GM19351 (cell line): ENCODE data around the gene VIL1.

ENCODE experiments used
- ATAC-seq: cut with Tn5 transposase; IDR thresholded peaks from one replicate; pipeline ENCODE4 v1.9.1; 2021; ENCODE audit warnings: mild to moderate bottlenecking, moderate library complexity; ENCODE audit not compliant: unreplicated experiment

Gene VIL1

GRCh38 chr2:218405086-218405745 is 13.7 kb upstream of the VIL1 start:
- no peak for ATAC-seq

DNA sequence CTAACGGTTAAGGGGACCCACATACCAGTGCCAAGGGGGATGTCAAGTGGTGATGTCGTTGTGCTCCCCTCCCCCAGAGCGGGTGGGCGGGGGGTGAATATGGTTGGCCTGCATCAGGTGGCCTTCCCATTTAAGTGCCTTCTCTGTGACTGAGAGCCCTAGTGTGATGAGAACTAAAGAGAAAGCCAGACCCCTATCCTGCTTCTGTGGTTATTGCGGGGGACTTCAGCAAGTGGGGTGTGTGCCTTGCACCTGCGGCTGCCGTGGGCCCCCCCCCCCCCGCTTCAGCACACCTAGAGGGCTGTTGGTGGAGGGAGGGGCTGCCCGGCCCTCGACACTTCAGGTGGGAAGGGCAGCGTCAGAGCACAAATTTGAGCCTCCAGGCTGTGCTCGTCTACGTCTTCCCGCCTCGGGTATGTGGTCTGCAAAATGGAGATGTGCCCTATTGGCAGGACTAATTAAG is 13.1 kb upstream of the VIL1 start:
- ATAC-seq, result peak; percentile 18

GRCh38 chr2:218406209-218406948 is 12.5 kb upstream of the VIL1 start:
- ATAC-seq, result peak; percentile 87

GRCh38 chr2:218406949-218407618 is 11.8 kb upstream of the VIL1 start:
- ATAC-seq, result no peak

- ATAC-seq, result no peak
Measured at GRCh38 chr2:218407717-218408116, 11.2 kb upstream of the VIL1 start.

GRCh38 chr2:218418321-218418716 is 604 bp upstream of the VIL1 start:
- no peak for ATAC-seq

- no peak for ATAC-seq
Measured at GRCh38 chr2:218419630-218420216, 800 bp downstream of the VIL1 start.

DNA sequence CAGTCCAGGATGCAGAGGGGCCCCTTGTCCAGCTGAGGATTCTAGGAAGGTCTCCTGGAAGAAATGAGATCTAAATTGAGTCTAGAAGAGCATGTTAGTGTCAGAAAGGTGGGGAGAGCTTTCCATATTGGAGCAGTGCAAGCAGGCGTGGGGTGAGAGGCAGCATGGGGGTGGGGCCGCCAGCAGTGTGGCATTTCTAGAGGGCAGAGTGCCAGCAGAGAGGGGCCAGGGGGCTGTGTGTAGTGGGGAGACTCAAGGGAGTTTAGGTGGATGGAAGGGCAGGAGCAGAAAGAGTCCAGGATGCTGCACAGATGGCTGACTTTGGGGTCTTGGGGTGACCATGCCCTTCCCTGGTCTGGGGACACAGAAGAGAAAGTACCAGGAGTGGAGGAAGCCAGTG is 2.1 kb downstream of the VIL1 start:
- no peak for ATAC-seq

GRCh38 chr2:218422403-218423086 is 3.6 kb downstream of the VIL1 start:
- no peak for ATAC-seq

- no peak for ATAC-seq
Measured at GRCh38 chr2:218423584-218423983, 4.7 kb downstream of the VIL1 start.

GRCh38 chr2:218425531-218425930 is 6.6 kb downstream of the VIL1 start:
- no peak for ATAC-seq

DNA sequence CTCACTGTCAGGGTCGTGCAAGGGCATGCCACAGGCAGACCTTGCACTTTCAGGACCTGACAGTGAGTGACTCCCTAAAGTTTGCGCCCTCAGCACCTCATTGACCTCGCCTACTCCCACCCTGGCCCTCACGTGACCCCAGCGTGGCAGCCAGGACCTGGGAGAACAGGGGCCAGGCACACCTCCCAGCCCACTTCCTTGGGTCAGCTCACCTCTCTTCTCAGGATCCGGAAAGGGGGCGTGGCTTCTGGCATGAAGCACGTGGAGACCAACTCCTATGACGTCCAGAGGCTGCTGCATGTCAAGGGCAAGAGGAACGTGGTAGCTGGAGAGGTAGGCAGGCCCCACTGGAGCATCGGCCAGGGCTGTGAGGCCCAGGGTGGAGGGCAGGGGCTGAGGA is 8.8 kb downstream of the VIL1 start:
- no peak for ATAC-seq

DNA sequence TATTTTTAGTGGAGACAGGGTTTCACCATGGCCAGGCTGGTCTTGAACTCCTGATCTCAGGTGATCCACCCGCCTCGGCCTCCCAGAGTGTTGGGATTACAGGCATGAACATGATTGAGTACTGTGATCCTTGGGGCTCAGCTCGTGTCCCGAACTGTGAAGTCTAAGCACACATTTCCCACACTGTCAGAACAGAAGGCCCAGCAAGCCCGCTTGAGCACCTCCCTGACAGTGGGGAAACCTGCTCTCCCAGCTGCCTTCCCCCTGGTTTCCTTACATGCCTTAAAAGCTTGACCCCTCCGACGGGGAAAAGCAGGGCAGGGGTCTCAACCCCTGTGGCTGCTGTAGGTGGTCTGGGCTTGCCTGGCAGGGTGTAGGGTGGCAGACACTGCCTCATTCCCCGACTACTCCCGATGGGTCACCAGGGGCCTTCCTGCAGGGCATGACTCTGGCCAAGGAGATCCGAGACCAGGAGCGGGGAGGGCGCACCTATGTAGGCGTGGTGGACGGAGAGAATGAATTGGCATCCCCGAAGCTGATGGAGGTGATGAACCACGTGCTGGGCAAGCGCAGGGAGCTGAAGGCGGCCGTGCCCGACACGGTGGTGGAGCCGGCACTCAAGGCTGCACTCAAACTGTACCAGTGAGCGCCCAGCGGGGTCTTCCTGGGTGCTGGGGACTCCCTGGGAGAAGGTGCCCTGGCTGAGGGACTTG is 10.1 kb downstream of the VIL1 start:
- ATAC-seq, result no peak

DNA sequence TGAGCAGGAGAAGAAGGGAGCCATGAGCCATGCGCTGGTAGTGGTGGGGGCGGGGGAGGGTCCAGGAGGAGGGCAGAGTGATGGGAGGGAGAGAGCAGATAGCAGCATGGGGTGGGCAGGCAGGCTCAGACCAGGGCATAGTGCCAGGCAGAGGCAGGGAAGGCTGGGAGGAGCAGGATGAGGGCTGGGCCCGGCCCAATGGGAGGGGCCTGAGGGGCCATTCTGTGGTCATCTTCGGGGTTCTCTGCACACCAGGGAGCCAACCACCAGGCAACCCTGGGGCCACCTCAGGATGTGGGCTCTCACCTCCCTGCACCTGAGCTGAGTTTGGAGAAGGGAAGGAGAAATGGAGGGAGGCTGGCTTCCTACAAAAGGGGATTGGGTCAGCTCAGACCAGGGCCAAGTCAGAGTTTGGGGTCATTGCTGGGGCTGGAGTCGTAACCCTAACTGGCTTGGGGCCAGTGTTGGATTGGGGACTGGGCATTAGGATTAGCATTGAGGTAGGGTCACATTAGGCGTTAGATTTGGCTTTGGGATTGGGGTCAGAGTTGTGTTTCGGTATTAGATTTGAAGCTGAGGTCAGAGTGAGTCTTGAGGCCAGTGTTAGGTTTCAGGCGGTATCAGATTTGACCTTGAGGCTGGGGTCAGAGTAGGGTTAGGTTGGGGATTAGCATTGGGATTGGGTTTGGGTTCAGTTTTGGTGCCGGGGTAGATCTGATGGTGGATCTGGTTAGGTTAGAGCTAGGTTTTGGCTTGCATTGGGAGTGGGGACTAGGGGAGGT is 11.2 kb downstream of the VIL1 start:
- ATAC-seq, result no peak

GRCh38 chr2:218430721-218431120 is 11.8 kb downstream of the VIL1 start:
- no peak for ATAC-seq

DNA sequence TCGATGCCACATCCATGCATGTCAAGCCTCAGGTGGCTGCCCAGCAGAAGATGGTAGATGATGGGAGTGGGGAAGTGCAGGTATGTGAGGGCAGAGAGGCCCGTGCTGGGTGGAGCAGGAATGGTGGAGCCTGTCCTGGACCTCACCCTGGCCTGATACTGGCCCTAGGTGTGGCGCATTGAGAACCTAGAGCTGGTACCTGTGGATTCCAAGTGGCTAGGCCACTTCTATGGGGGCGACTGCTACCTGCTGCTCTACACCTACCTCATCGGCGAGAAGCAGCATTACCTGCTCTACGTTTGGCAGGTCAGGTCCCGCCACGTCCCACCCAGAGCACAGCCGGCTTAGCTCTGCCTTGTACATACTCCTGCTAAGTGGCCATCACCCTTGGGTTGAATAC is 13.0 kb downstream of the VIL1 start:
- ATAC-seq, result no peak

DNA sequence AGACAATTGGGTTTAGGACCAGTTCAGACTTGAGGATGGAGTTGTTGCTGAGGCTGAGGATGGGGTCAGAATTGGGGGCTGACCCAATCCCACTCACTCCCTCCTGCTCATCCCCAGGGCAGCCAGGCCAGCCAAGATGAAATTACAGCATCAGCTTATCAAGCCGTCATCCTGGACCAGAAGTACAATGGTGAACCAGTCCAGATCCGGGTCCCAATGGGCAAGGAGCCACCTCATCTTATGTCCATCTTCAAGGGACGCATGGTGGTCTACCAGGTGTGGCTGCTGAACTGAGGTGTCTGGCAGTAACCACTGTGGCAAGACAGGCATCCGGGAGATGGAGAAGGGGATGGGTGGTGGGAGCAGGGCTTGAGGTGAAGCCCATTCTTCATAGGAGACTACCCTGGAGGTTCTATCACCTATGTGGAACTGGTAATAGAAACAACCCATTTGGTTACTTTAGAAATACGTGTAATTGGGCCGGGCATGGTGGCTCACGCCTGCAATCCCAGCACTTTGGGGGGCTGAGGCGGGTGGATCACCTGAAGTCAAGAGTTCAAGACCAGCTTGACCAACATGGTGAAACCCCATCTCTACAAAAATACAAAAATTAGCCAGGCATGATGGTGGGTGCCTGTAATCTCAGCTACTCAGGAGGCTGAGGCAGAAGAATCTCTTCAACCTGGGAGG is 13.9 kb downstream of the VIL1 start:
- no peak for ATAC-seq

GRCh38 chr2:218434456-218434855 is 15.5 kb downstream of the VIL1 start:
- no peak for ATAC-seq
